MM.1S (cell line): ENCODE data around the gene MKNK1.

Experiments used
- EZH2 ChIP-seq: fragments of 300-600 bp; sonication (generic); optimal IDR thresholded peaks from 2 replicates; pipeline ENCODE3; 2017; ENCODE audit warnings: low read depth, mild to moderate bottlenecking, antibody characterized with exemption, low read length, mixed read lengths
- EZH2phosphoT487 ChIP-seq: fragments of 300-600 bp; sonication (generic); IDR thresholded peaks from 2 replicates; pipeline ENCODE4 v1.6.1; 2018; ENCODE audit warnings: antibody characterized with exemption, low read length
- TF ChIP-seq, protein P1 (sequence below): fragments of 300-600 bp; sonication (generic); IDR thresholded peaks from 2 replicates; pipeline ENCODE4 v1.5.1; 2016; ENCODE audit warnings: antibody characterized with exemption, low read length, mixed read lengths

DNA sequence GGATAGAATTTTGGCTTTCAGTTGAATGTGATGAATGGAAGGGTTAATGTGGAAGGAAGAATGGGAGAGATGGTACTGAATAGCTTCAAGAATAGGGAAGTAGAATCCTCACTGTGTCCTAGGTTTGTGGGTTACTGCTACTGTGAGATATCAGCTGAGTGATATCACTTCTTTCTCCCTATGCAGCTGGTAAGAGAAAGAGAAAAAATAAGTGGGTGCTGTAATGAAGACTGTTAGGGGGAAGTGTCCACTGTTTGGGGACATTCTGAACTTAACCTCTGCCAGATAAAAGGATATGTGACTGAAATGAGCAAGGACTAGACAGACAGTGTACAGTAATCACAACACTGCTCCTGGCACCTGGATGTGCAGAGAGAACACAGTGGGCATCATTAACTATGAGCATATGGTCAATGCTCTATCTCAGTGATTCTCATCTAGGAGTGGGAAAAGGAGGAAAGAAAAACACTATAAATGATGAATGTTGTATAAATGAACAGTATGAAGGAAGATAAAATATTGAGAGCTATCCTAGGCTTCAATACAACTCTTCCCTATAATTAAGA, 38.1 kb upstream of the MKNK1 start:
- TF ChIP-seq, protein P1, sequence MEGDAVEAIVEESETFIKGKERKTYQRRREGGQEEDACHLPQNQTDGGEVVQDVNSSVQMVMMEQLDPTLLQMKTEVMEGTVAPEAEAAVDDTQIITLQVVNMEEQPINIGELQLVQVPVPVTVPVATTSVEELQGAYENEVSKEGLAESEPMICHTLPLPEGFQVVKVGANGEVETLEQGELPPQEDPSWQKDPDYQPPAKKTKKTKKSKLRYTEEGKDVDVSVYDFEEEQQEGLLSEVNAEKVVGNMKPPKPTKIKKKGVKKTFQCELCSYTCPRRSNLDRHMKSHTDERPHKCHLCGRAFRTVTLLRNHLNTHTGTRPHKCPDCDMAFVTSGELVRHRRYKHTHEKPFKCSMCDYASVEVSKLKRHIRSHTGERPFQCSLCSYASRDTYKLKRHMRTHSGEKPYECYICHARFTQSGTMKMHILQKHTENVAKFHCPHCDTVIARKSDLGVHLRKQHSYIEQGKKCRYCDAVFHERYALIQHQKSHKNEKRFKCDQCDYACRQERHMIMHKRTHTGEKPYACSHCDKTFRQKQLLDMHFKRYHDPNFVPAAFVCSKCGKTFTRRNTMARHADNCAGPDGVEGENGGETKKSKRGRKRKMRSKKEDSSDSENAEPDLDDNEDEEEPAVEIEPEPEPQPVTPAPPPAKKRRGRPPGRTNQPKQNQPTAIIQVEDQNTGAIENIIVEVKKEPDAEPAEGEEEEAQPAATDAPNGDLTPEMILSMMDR, result no peak
- TF ChIP-seq EZH2 (no peak), EZH2phosphoT487 (no peak)
